HepG2 (cell line): ENCODE results near the gene LYPLA2. TPM values are rescaled to one million over a fixed set of nuclear protein-coding genes. Genes with fewer than 3 reads are reported as not detected.

Source experiments
- CREB1 ChIP-seq, 2 experiments: fragments of 450-650 bp in 1 of 2; IDR thresholded peaks; 2 replicates each; pipeline ENCODE4 v1.6.1; 2016 to 2017; ENCODE audit warnings: control low read depth in 1 of 2, mild to moderate bottlenecking in 1 of 2, missing compliant biosample characterization in 1 of 2, missing genetic modification characterization in 1 of 2
- HHEX ChIP-seq: IDR thresholded peaks from 2 replicates; pipeline ENCODE4 v1.6.1; 2016; ENCODE audit warnings: control low read depth
- HNRNPUL1 ChIP-seq: fragments of 200-400 bp; formaldehyde crosslinking; IDR thresholded peaks from 2 replicates; pipeline ENCODE4 v1.6.1; 2017; ENCODE audit warnings: low read depth, mild to moderate bottlenecking, low read length, moderate library complexity
- KDM5B ChIP-seq: sonication (generic); formaldehyde crosslinking; IDR thresholded peaks from 2 replicates; pipeline ENCODE4 v1.4.0; 2020; ENCODE audit warnings: missing genetic modification reagents, mild to moderate bottlenecking, borderline replicate concordance
- MAFK ChIP-seq, 2 experiments: IDR thresholded peaks in 1 of 2; conservative IDR thresholded peaks in 1 of 2; 2 replicates each; pipeline ENCODE4 v1.6.1; 2011; ENCODE audit warnings: improper control_type of control experiment in 2 of 2, low read length in 2 of 2
- MEIS1 ChIP-seq: sonication (generic); formaldehyde crosslinking; IDR thresholded peaks from 2 replicates; pipeline ENCODE4 v1.9.0; 2021; ENCODE audit warnings: mild to moderate bottlenecking, missing genetic modification reagents, moderate library complexity, borderline replicate concordance
- MNT ChIP-seq: fragments of 450-650 bp; IDR thresholded peaks from 2 replicates; pipeline ENCODE4 v1.6.1; 2016
- MXD3 ChIP-seq: IDR thresholded peaks from 2 replicates; pipeline ENCODE4 v1.6.1; 2016; ENCODE audit warnings: mild to moderate bottlenecking, missing biosample characterization, missing genetic modification reagents
- MYNN ChIP-seq: sonication (generic); formaldehyde crosslinking; IDR thresholded peaks from 2 replicates; pipeline ENCODE4 v1.4.0; 2020; ENCODE audit warnings: mild to moderate bottlenecking, low read depth, missing genetic modification reagents
- NCOR1 ChIP-seq: fragments of 200-600 bp; sonication (generic); IDR thresholded peaks from 2 replicates; pipeline ENCODE4 v1.7.0; 2017; ENCODE audit warnings: antibody characterized with exemption, low read length, borderline replicate concordance
- PAWR ChIP-seq: sonication (generic); formaldehyde crosslinking; IDR thresholded peaks from 2 replicates; pipeline ENCODE4 v1.4.0; 2020; ENCODE audit warnings: missing genetic modification reagents, mild to moderate bottlenecking, borderline replicate concordance
- REPIN1 ChIP-seq: sonication (generic); formaldehyde crosslinking; IDR thresholded peaks from 2 replicates; pipeline ENCODE4 v1.8.0; 2022; ENCODE audit warnings: missing genetic modification reagents, low read depth, mild to moderate bottlenecking, borderline replicate concordance
- SKIL ChIP-seq: sonication (generic); formaldehyde crosslinking; IDR thresholded peaks from 2 replicates; pipeline ENCODE4 v1.8.0; 2022; ENCODE audit warnings: missing genetic modification reagents, mild to moderate bottlenecking, moderate library complexity, borderline replicate concordance
- ZNF142 ChIP-seq: sonication (generic); formaldehyde crosslinking; IDR thresholded peaks from 2 replicates; pipeline ENCODE4 v1.4.0; 2020; ENCODE audit warnings: missing genetic modification reagents
- ZNF329 ChIP-seq: sonication (generic); formaldehyde crosslinking; IDR thresholded peaks from 2 replicates; pipeline ENCODE4 v1.9.0; 2021; ENCODE audit warnings: low read depth, mild to moderate bottlenecking, missing genetic modification reagents
- ZNF343 ChIP-seq: sonication (generic); formaldehyde crosslinking; IDR thresholded peaks from 2 replicates; pipeline ENCODE4 v1.4.0; 2020; ENCODE audit warnings: mild to moderate bottlenecking, missing genetic modification reagents
- ZNF780A ChIP-seq: sonication (generic); formaldehyde crosslinking; IDR thresholded peaks from 2 replicates; pipeline ENCODE4 v1.8.0; 2022; ENCODE audit warnings: mild to moderate bottlenecking, missing genetic modification reagents, moderate library complexity
- ZNF792 ChIP-seq: IDR thresholded peaks from 2 replicates; pipeline ENCODE4 v1.6.1; 2016
- polyA plus RNA-seq, 8 experiments: library from polyadenylated mRNA; depleted of rRNA in 3 of 8; stranded (reverse) in 7 of 8; unstranded in 1 of 8; fragments of >200 nt; fragmentation: Illumina TruSeq in 4 of 8; extraction: Trizol in 4 of 8; gene quantifications; 2 replicates each; pipeline versions ENCODE4 v1.2.1 to v1.2.3, GENCODE V29; 2011 to 2016; ENCODE audit warnings: low read depth in 4 of 8, missing spikeins in 1 of 8, mixed read lengths in 1 of 8; ENCODE audit not compliant: insufficient read depth in 1 of 8
- total RNA-seq, 5 experiments: library from RNA; depleted of rRNA; stranded (reverse); fragments of >200 nt; fragmentation: Illumina TruSeq; extraction: Trizol; gene quantifications; 2 replicates each; pipeline ENCODE4 v1.2.3, GENCODE V29; 2016; ENCODE audit warnings: low read depth in 1 of 5

LYPLA2 gene
- total and polyA plus RNA-seq, 2 of the 13 experiments (the other 11 are each of a cell fraction or from before 2014, with no cell fraction given) = 72.1 to 73.2 TPM

GRCh38 chr1:23743287-23744152 is 47.4 kb upstream of the LYPLA2 start, which contains the start of gene ELOA (continued):
- TF ChIP-seq PAWR = no peak
- no peak for TF ChIP-seq ZNF780A (CRISPR knock-in tag)
- no peak for TF ChIP-seq HNRNPUL1
- no peak for TF ChIP-seq NCOR1
- TF ChIP-seq ZNF142 (CRISPR knock-in tag) = 0 out of 2 replicates have a peak, but pooled peaks have one; percentile 41
- TF ChIP-seq ZNF329 (CRISPR knock-in tag) = 0 out of 2 replicates have a peak, but pooled peaks have one; percentile 68
- TF ChIP-seq HHEX = no peak
- peak; percentile 80; the same call in 1 of the 2 replicates for TF ChIP-seq MXD3 (CRISPR knock-in tag)
- no peak for TF ChIP-seq SKIL (CRISPR knock-in tag)
- peak; percentile 86 for TF ChIP-seq KDM5B (CRISPR knock-in tag)
- no peak for TF ChIP-seq MYNN
- TF ChIP-seq REPIN1 (CRISPR knock-in tag) = 0 out of 2 replicates have a peak, but pooled peaks have one; percentile 35
- no peak for TF ChIP-seq ZNF343 (CRISPR knock-in tag)
- peak; percentile 27; the same call in 1 of the 2 replicates for TF ChIP-seq ZNF792 (CRISPR knock-in tag)
- TF ChIP-seq MNT = no peak
- TF ChIP-seq CREB1 (IDR thresholded peaks at IDR 0.05) = no peak
- no peak for TF ChIP-seq CREB1 (CRISPR knock-in tag; IDR thresholded peaks at IDR 0.05)
- TF ChIP-seq MAFK (conservative IDR thresholded peaks at IDR 0.05 in 1 of 2, IDR thresholded peaks at IDR 0.05 in 1 of 2; ENCODE audit: low read length in 2 of 2) = no peak
- TF ChIP-seq MEIS1 (CRISPR knock-in tag) = peak; percentile 35; the same call in 1 of the 2 replicates
